ENCODE data around the gene LRRC37A. TPM values are rescaled to one million over a fixed set of nuclear protein-coding genes. Genes with fewer than 3 reads are reported as not detected.
"Not testable (repeated sequence)": the region's sequence is repeated elsewhere in the genome, so short reads cannot be mapped to it uniquely, and the experiment has no call there.

Gene LRRC37A
- total RNA-seq (2021; ENCODE audit: unreplicated experiment): 1.2 TPM
- 1.1 and 1.2 TPM in 2 replicates for polyA plus RNA-seq (2012)
- percentile 38 among the genes with signal in this experiment for Bru-seq, nascent RNA
- percentile 42 among the genes with signal in this experiment for BruChase-seq, experiment 1, labeled RNA remaining after a 6-hour chase
- percentile 48 among the genes with signal in this experiment for BruChase-seq, experiment 2, labeled RNA remaining after a 2-hour chase
- long read RNA-seq, partial matches to known transcripts: 1 of 1 reads
- long read RNA-seq, other reads (novel, unspliced or antisense): 0 of 1 reads

- H4K20me1 ChIP-seq (ENCODE audit: insufficient read depth); H3K4me2 ChIP-seq (ENCODE audit: low read length); H2AFZ ChIP-seq (ENCODE audit: low read depth, low read length, poor library complexity, severe bottlenecking); H3K9me2 ChIP-seq (ENCODE audit: insufficient read depth); H3K9me3 ChIP-seq (ENCODE audit: control insufficient read depth in 1 of 2, insufficient read depth in 1 of 2, low read depth in 1 of 2, low read length in 2 of 2); H3K27ac ChIP-seq (ENCODE audit: low read depth, low read length); ATAC-seq; H3K79me2 ChIP-seq (ENCODE audit: insufficient read depth, low read length); CTCF ChIA-PET; H3K36me3 ChIP-seq (ENCODE audit: control insufficient read depth in 1 of 2, insufficient read depth in 2 of 2, low read length in 2 of 2); intact Hi-C loops (cut with micrococcal nuclease); POLR2A ChIA-PET; RAD21 ChIA-PET (ENCODE audit: low non-redundant PET in 1 of 2, low total read pairs in 2 of 2, uncharacterized antibody in 2 of 2, unreplicated experiment in 2 of 2); H3K27me3 ChIP-seq (ENCODE audit: insufficient read depth, low read length); H3K9ac ChIP-seq (ENCODE audit: low read length); H3K4me1 ChIP-seq (ENCODE audit: control insufficient read depth in 1 of 2, insufficient read depth in 2 of 2, low read length in 2 of 2); BruUV-seq (replicated peaks); DNase-seq (ENCODE audit: low read depth, low spot score); H3K4me3 ChIP-seq (replicated peaks in 1 of 2; ENCODE audit: low read depth in 1 of 2, low read length in 2 of 2): not testable (repeated sequence)
These were observed at the start of gene LRRC37A for GRCh38 chr17:46294831-46295230. LRRC37A (plus strand) TSS chr17:46295131; CDS start chr17:46295134, 3 bp downstream.

DNA sequence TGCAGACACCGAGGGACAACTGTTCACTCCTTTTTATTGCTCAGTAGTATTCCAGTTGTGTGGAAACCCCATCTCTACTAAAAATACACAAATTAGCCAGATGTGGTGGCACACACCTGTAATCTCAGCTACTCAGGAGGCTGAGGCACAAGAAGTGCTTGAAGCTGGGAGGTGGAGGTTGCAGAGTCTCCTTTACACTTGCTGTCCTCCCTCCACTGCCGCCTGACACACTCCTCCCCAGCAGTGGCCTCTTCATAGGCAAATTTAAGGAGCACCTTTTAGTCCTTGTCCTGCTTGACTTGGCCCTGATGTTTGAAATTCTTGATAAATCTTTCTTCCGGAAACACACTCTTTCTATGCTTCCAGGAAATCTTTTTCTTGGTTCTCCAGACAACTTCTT, 45.8 kb upstream of the LRRC37A start:
- intact Hi-C loops (cut with micrococcal nuclease); BruUV-seq (replicated peaks); CTCF ChIA-PET; H3K4me3 ChIP-seq (replicated peaks in 1 of 2; ENCODE audit: low read depth in 1 of 2, low read length in 2 of 2); H3K4me2 ChIP-seq (ENCODE audit: low read length); H4K20me1 ChIP-seq (ENCODE audit: insufficient read depth); H3K9me3 ChIP-seq (ENCODE audit: control insufficient read depth in 1 of 2, insufficient read depth in 1 of 2, low read depth in 1 of 2, low read length in 2 of 2); ATAC-seq; H3K4me1 ChIP-seq (ENCODE audit: control insufficient read depth in 1 of 2, insufficient read depth in 2 of 2, low read length in 2 of 2); RAD21 ChIA-PET (ENCODE audit: low non-redundant PET in 1 of 2, low total read pairs in 2 of 2, uncharacterized antibody in 2 of 2, unreplicated experiment in 2 of 2); H3K9ac ChIP-seq (ENCODE audit: low read length); H3K36me3 ChIP-seq (ENCODE audit: control insufficient read depth in 1 of 2, insufficient read depth in 2 of 2, low read length in 2 of 2); H2AFZ ChIP-seq (ENCODE audit: low read depth, low read length, poor library complexity, severe bottlenecking); H3K27me3 ChIP-seq (ENCODE audit: insufficient read depth, low read length); H3K27ac ChIP-seq (ENCODE audit: low read depth, low read length); H3K9me2 ChIP-seq (ENCODE audit: insufficient read depth); H3K79me2 ChIP-seq (ENCODE audit: insufficient read depth, low read length); POLR2A ChIA-PET; DNase-seq (ENCODE audit: low read depth, low spot score): not testable (repeated sequence)

DNA sequence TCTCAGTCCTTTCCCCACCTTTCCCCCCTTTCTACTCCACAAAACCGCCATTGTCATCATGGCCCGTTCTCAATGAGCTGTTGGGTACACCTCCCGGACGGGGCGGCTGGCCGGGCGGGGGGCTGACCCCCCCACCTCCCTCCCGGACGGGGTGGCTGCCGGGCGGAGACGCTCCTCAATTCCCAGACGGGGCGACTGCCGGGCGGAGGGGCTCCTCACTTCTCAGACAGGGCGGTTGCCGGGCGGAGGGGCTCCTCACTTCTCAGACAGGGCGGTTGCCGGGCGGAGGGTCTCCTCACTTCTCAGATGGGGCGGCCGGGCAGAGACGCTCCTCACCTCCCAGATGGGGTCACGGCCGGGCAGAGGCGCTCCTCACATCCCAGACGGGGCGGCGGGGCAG, 42.1 kb upstream of the LRRC37A start:
- H3K4me1 ChIP-seq (ENCODE audit: control insufficient read depth in 1 of 2, insufficient read depth in 2 of 2, low read length in 2 of 2); H3K9ac ChIP-seq (ENCODE audit: low read length); RAD21 ChIA-PET (ENCODE audit: low non-redundant PET in 1 of 2, low total read pairs in 2 of 2, uncharacterized antibody in 2 of 2, unreplicated experiment in 2 of 2); H3K4me3 ChIP-seq (replicated peaks in 1 of 2; ENCODE audit: low read depth in 1 of 2, low read length in 2 of 2); H4K20me1 ChIP-seq (ENCODE audit: insufficient read depth); ATAC-seq; H3K79me2 ChIP-seq (ENCODE audit: insufficient read depth, low read length); H3K27me3 ChIP-seq (ENCODE audit: insufficient read depth, low read length); H2AFZ ChIP-seq (ENCODE audit: low read depth, low read length, poor library complexity, severe bottlenecking); POLR2A ChIA-PET; H3K4me2 ChIP-seq (ENCODE audit: low read length); CTCF ChIA-PET; BruUV-seq (replicated peaks); intact Hi-C loops (cut with micrococcal nuclease); H3K9me3 ChIP-seq (ENCODE audit: control insufficient read depth in 1 of 2, insufficient read depth in 1 of 2, low read depth in 1 of 2, low read length in 2 of 2); H3K27ac ChIP-seq (ENCODE audit: low read depth, low read length); DNase-seq (ENCODE audit: low read depth, low spot score); H3K9me2 ChIP-seq (ENCODE audit: insufficient read depth); H3K36me3 ChIP-seq (ENCODE audit: control insufficient read depth in 1 of 2, insufficient read depth in 2 of 2, low read length in 2 of 2): not testable (repeated sequence)

Data from HCT116 (cell line).